Osteocyte (in vitro differentiated cells): ENCODE data around the gene SLC6A12. TPM values are rescaled to one million over a fixed set of nuclear protein-coding genes. Genes with fewer than 3 reads are reported as not detected.

Source experiments
- DNase-seq: peaks from one replicate; pipeline ENCODE4 v3.0.0; 2021; ENCODE audit warnings: mixed read lengths; ENCODE audit not compliant: unreplicated experiment; ENCODE audit errors: extremely low spot score
- H3K27ac Mint-ChIP-seq: one replicate; pipeline ENCODE4 v1.8.0; 2021; ENCODE audit warnings: mild to moderate bottlenecking, mixed read lengths; ENCODE audit not compliant: unreplicated experiment
- H3K27me3 Mint-ChIP-seq: one replicate; pipeline ENCODE4 v1.8.0; 2021; ENCODE audit warnings: mixed read lengths; ENCODE audit not compliant: unreplicated experiment
- H3K36me3 Mint-ChIP-seq: one replicate; pipeline ENCODE4 v1.8.0; 2021; ENCODE audit warnings: mixed read lengths; ENCODE audit not compliant: unreplicated experiment
- H3K4me1 Mint-ChIP-seq: one replicate; pipeline ENCODE4 v1.8.0; 2021; ENCODE audit warnings: mixed read lengths; ENCODE audit not compliant: unreplicated experiment
- H3K4me3 Mint-ChIP-seq: one replicate; pipeline ENCODE4 v1.8.0; 2021; ENCODE audit warnings: mild to moderate bottlenecking, moderate library complexity, mixed read lengths; ENCODE audit not compliant: unreplicated experiment
- H3K9me3 Mint-ChIP-seq: one replicate; pipeline ENCODE4 v1.8.0; 2021; ENCODE audit warnings: mixed read lengths; ENCODE audit not compliant: unreplicated experiment
- total RNA-seq: library from RNA; stranded (reverse); gene quantifications from 2 replicates; pipeline ENCODE4 v1.2.1, GENCODE V29; 2021
- TF ChIP-seq, protein P1 (sequence below): fragments of 200-600 bp; sonication (generic); IDR thresholded peaks from 2 replicates; pipeline ENCODE4 v1.5.0; 2021; ENCODE audit warnings: antibody characterized with exemption, mild to moderate bottlenecking, moderate library complexity

SLC6A12 gene
- total RNA-seq, 1 donor from 2014 or later: not detected

DNA sequence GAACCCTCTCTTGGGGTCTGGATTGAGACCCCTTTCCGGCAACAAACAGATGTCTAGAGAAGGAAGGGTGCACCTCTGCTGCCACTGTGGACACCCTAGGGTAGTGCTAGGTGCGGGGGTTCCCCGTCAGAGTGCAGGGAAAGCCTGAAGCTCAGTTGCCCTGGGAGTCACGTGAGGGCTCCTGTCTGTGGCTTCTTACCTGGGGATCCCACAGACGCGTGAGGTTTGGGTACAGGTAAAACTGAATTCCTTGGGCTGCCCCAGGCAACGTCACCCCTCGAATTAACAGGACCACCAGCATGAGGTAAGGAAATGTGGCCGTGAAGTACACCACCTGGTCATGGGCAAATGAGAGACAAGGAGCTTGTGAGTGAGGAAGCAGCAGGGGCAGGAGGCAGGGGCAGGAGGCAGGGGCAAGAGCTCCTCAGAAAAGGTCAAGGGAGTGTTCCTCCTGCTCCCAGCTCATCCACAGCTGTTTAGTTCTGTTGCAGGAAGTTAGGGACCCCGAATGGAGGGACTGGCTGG is 21.0 kb upstream of the SLC6A12 start:
- Mint-ChIP-seq H3K4me1 (no peaks in the 10 kb centered on the region), H3K4me3 (no peak overlapping the region), H3K36me3 (no peaks in the 10 kb centered on the region), H3K9me3 (peaks cover 9% of the 10 kb centered on the region), H3K27me3 (peaks cover 23% of the 10 kb centered on the region), H3K27ac (no peak overlapping the region)
- TF ChIP-seq, protein P1, sequence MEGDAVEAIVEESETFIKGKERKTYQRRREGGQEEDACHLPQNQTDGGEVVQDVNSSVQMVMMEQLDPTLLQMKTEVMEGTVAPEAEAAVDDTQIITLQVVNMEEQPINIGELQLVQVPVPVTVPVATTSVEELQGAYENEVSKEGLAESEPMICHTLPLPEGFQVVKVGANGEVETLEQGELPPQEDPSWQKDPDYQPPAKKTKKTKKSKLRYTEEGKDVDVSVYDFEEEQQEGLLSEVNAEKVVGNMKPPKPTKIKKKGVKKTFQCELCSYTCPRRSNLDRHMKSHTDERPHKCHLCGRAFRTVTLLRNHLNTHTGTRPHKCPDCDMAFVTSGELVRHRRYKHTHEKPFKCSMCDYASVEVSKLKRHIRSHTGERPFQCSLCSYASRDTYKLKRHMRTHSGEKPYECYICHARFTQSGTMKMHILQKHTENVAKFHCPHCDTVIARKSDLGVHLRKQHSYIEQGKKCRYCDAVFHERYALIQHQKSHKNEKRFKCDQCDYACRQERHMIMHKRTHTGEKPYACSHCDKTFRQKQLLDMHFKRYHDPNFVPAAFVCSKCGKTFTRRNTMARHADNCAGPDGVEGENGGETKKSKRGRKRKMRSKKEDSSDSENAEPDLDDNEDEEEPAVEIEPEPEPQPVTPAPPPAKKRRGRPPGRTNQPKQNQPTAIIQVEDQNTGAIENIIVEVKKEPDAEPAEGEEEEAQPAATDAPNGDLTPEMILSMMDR: no peak
- DNase-seq: no peak

DNA sequence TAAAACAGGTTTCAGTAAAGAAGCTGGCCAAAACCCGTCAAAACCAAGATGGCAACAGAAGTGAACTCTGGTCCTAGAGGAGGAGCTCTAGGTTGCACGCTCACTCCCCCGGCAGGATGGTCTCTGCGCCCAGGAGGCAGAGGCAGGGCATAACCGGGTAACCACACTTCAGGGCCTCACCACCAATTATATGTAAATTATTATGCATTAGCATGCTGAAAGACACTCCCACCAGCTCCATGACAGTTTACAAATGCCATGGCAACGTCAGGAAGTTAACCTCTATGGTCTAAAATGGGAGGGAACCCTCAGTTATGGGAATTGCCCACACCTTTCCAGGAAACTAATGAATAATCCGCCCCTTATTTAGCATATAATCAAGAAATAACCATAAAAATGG is 20.1 kb upstream of the SLC6A12 start:
- Mint-ChIP-seq H3K27me3 (peaks cover 33% of the 10 kb centered on the region), H3K9me3 (peaks cover 9% of the 10 kb centered on the region), H3K27ac (no peak overlapping the region), H3K4me1 (no peaks in the 10 kb centered on the region), H3K4me3 (no peak overlapping the region), H3K36me3 (no peaks in the 10 kb centered on the region)
- DNase-seq: no peak
- TF ChIP-seq, protein P1: no peak

- no peaks in the 10 kb centered on the region for H3K4me1 Mint-ChIP-seq
- H3K27me3 Mint-ChIP-seq: peaks cover 37% of the 10 kb centered on the region
- no peak overlapping the region for H3K27ac Mint-ChIP-seq
- DNase-seq: no peak
- TF ChIP-seq, protein P1: no peak
- H3K4me3 Mint-ChIP-seq: no peak overlapping the region
- H3K9me3 Mint-ChIP-seq: peaks cover 9% of the 10 kb centered on the region
- H3K36me3 Mint-ChIP-seq: no peaks in the 10 kb centered on the region
These were observed 19.6 kb upstream of the SLC6A12 start for GRCh38 chr12:233615-233968.

- Mint-ChIP-seq H3K36me3 (no peaks in the 10 kb centered on the region), H3K4me3 (no peak overlapping the region), H3K4me1 (no peaks in the 10 kb centered on the region), H3K9me3 (peaks cover 9% of the 10 kb centered on the region), H3K27ac (no peak overlapping the region), H3K27me3 (peaks cover 43% of the 10 kb centered on the region)
- DNase-seq: no peak
- TF ChIP-seq, protein P1: no peak
These were observed 19.0 kb upstream of the SLC6A12 start for GRCh38 chr12:232731-233614.

- no peak overlapping the region for H3K4me3 Mint-ChIP-seq
- H3K36me3 Mint-ChIP-seq: no peaks in the 10 kb centered on the region
- H3K27ac Mint-ChIP-seq: no peak overlapping the region
- H3K9me3 Mint-ChIP-seq: peaks cover 7% of the 10 kb centered on the region
- H3K4me1 Mint-ChIP-seq: no peaks in the 10 kb centered on the region
- DNase-seq: no peak
- H3K27me3 Mint-ChIP-seq: peaks cover 60% of the 10 kb centered on the region
- TF ChIP-seq, protein P1: no peak
These were observed 17.1 kb upstream of the SLC6A12 start for GRCh38 chr12:230925-231671.
